Lower lobe of right lung (tissue), 2 donors: ENCODE results near the gene BID. TPM values are rescaled to one million over a fixed set of nuclear protein-coding genes. Genes with fewer than 3 reads are reported as not detected.

Experiments used
- ATAC-seq, 2 donors: fragments of 200-7000 bp; cut with Tn5 transposase; one replicate each; pipeline ENCODE4 v1.9.1; 2020 to 2022; ENCODE audit warnings: mild to moderate bottlenecking in 2 of 2, moderate library complexity in 2 of 2
- DNase-seq: peaks from one replicate; pipeline ENCODE4 v3.0.0-alpha.2; 2020
- H3K27ac ChIP-seq: fragments of 200-600 bp; one replicate; pipeline ENCODE4 v1.8.0; 2022
- H3K27me3 ChIP-seq: fragments of 200-600 bp; one replicate; pipeline ENCODE4 v1.8.0; 2022; ENCODE audit warnings: low read depth
- H3K36me3 ChIP-seq: fragments of 200-600 bp; one replicate; pipeline ENCODE4 v1.8.0; 2022; ENCODE audit warnings: mild to moderate bottlenecking
- H3K4me1 ChIP-seq: fragments of 200-600 bp; one replicate; pipeline ENCODE4 v1.8.0; 2022
- H3K4me3 ChIP-seq: fragments of 200-600 bp; one replicate; pipeline ENCODE4 v1.8.0; 2022; ENCODE audit warnings: mild to moderate bottlenecking
- H3K9me3 ChIP-seq: fragments of 200-600 bp; one replicate; pipeline ENCODE4 v1.8.0; 2022
- CTCF ChIP-seq: fragments of 200-600 bp; IDR thresholded peaks from one replicate; pipeline ENCODE4 v1.8.0; 2022; ENCODE audit warnings: antibody characterized with exemption, mild to moderate bottlenecking
- intact Hi-C: fragments of 100-400 bp; cut with DNase I; formaldehyde crosslinking; loops from one replicate; pipeline ENCODE4 v1.11.0; 2022
- total RNA-seq: library from RNA; stranded (reverse); fragmentation: NEBNext Ultra II Directional; extraction: Animal tissue kit (Norgen Biotek cat#: 25700); gene quantifications from one replicate; pipeline ENCODE4 v1.2.1, GENCODE V29; 2021
- donor health status: DM: no; HTN: yes; CAD: no; lungs with severe emphysema.

BID gene
- total RNA-seq, 1 donor from 2014 or later, result 34.3 TPM

DNA sequence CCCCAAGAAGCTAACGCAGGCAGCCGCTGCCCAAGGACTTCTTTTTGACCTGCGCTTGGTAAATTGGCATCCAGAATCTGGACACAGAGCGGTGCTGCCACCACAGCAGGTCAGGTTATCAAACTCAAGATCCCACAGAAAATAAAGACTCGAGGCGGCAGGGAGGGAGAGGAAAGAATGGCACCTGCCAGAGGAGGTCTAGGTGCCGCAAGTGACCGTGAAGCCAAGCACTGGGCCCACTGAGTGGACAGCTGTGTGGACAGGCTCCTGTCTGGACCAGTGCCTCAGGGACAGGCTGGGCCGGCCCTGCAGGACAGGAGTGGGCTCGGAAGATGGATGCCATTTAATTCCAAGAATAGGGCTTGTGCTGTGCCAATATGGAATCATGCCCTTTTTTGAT lies 27.4 kb downstream of the BID start:
- Histone ChIP-seq H3K27ac (no peak overlapping the region), H3K9me3 (no peaks in the 10 kb centered on the region), H3K36me3 (peaks cover 7% of the 10 kb centered on the region), H3K4me1 (no peaks in the 10 kb centered on the region), H3K4me3 (no peak overlapping the region), H3K27me3 (no peaks in the 10 kb centered on the region)
- no peak for DNase-seq
- no peak for ATAC-seq
- TF ChIP-seq CTCF, result no peak
- intact Hi-C loops, result no loop called here

DNA sequence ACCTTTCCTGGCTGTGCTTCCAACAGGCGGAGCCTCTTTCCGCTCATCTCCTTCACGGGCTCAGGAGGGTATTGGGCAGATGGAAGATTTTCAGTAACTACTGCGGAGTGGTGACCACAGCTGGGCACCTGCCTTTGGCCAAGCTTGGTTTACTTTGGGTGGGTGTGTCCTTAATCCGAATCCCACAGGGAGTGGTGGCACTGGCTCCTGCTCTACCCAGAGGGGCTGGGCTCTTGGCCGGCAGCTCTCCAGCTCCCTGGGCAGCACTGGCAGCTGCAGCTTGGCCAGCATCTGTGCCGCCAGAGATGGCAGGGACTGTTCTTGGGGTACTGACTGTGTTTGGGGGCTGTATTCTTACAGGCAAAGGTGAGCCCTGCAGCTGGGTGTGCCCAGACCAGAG lies 29.8 kb downstream of the BID start:
- Histone ChIP-seq H3K27me3 (no peaks in the 10 kb centered on the region), H3K9me3 (no peaks in the 10 kb centered on the region), H3K4me3 (no peak overlapping the region), H3K4me1 (no peaks in the 10 kb centered on the region), H3K27ac (no peak overlapping the region), H3K36me3 (peaks cover 12% of the 10 kb centered on the region)
- TF ChIP-seq CTCF, result no peak
- DNase-seq (no peak), ATAC-seq (no peak)
- intact Hi-C loops, result no loop called here

DNA sequence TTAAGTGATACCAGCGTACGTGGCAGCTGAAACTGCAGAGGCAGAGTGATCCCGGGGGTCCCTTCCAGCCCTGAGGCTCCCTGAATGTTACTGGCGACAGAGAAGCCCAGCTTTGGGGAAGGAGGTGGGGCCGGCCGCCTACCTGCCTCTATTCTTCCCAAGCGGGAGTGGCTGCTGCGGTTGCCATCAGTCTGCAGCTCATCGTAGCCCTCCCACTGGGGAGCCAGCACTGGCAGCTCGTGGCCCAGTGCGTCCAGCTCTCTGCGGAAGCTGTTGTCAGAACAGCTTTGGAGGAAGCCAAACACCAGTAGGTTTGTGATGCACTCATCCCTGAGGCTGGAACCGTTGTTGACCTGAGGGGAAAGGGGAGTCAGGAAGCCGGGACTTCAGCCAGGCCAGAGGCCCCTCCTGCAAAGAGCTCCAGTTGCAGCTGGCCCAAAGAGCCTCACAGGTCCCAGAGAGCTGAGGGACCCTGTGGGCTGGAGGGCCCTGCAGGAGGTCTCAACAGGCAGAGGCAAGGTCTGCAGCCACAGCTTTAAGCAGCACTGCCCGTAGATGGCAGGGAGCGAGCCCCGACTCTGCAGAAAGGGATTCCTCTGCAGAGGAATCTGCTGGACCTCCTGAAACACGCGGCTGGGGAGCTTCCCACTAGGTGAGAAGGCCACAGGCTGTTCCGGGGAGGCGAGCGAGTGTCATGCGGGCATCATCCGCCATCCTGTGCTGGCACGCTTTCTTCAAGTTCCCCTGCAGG lies 30.4 kb downstream of the BID start:
- no peak for TF ChIP-seq CTCF
- ATAC-seq (no peak), DNase-seq (no peak)
- Histone ChIP-seq H3K4me3 (no peak overlapping the region), H3K36me3 (peaks cover 18% of the 10 kb centered on the region), H3K4me1 (no peaks in the 10 kb centered on the region), H3K27me3 (no peaks in the 10 kb centered on the region), H3K27ac (no peak overlapping the region), H3K9me3 (no peaks in the 10 kb centered on the region)
- intact Hi-C loops, result no loop called here

GRCh38 chr22:17742527-17742902 lies 31.8 kb downstream of the BID start:
- TF ChIP-seq CTCF, result peak; percentile 74
- Histone ChIP-seq H3K27me3 (no peaks in the 10 kb centered on the region), H3K4me1 (no peaks in the 10 kb centered on the region), H3K27ac (no peak overlapping the region), H3K4me3 (no peak overlapping the region), H3K36me3 (peaks cover 23% of the 10 kb centered on the region), H3K9me3 (no peaks in the 10 kb centered on the region)
- intact Hi-C loops, result no loop called here
- ATAC-seq (peak; percentile 76 to 80), DNase-seq (peak; percentile 65)

- DNase-seq, result no peak
- intact Hi-C loops, result no loop called here
- H3K27me3 ChIP-seq, result no peaks in the 10 kb centered on the region
- H3K4me1 ChIP-seq, result no peaks in the 10 kb centered on the region
- no peak for TF ChIP-seq CTCF
- peaks cover 29% of the 10 kb centered on the region for H3K36me3 ChIP-seq
- H3K27ac ChIP-seq, result no peak overlapping the region
- H3K9me3 ChIP-seq, result no peaks in the 10 kb centered on the region
- ATAC-seq, result no peak
- no peak overlapping the region for H3K4me3 ChIP-seq
Measured at GRCh38 chr22:17741866-17742526, 32.3 kb downstream of the BID start.
